Activated CD4-positive, alpha-beta T cell treated with anti-CD3 and anti-CD28 coated beads for 4 hours (primary cell): ENCODE measurements around the gene CHID1.

Experiments used
- DNase-seq, 2 donors: peaks; one replicate each; pipeline ENCODE4 v3.0.0-alpha.2; 2020

CHID1 gene

GRCh38 chr11:844693-845644 is 65.6 kb downstream of the CHID1 start:
- no peak for DNase-seq

GRCh38 chr11:843818-844692 is 66.6 kb downstream of the CHID1 start:
- DNase-seq = no peak

GRCh38 chr11:843086-843734 is 67.4 kb downstream of the CHID1 start:
- no peak for DNase-seq

- DNase-seq = peak; percentile 87 to 88
Observed at GRCh38 chr11:842370-843002, 68.1 kb downstream of the CHID1 start, which contains the start of the genes POLR2L and TSPAN4. TSS of gene POLR2L (minus strand) at chr11:842529. CDS start at chr11:842508, 21 bp downstream. TSS of gene TSPAN4 (plus strand) at chr11:842852. CDS start at chr11:850305, 7,453 bp downstream.

GRCh38 chr11:841981-842369 is 68.6 kb downstream of the CHID1 start:
- DNase-seq = no peak

- DNase-seq = no peak
Observed at GRCh38 chr11:839875-840617, 70.6 kb downstream of the CHID1 start.

- no peak for DNase-seq
Observed at GRCh38 chr11:839280-839623, 71.4 kb downstream of the CHID1 start.

GRCh38 chr11:838441-839279 is 72.0 kb downstream of the CHID1 start:
- no peak for DNase-seq

- no peak for DNase-seq
Observed at GRCh38 chr11:837990-838307, 72.7 kb downstream of the CHID1 start.

GRCh38 chr11:837189-837989 is 73.2 kb downstream of the CHID1 start:
- DNase-seq = no peak

- DNase-seq = no peak
Observed at GRCh38 chr11:836700-837099, 73.9 kb downstream of the CHID1 start.

- no peak for DNase-seq
Observed at GRCh38 chr11:836274-836673, 74.3 kb downstream of the CHID1 start.

- no peak for DNase-seq
Observed at GRCh38 chr11:834371-835316, 76.0 kb downstream of the CHID1 start.

- DNase-seq = no peak
Observed at GRCh38 chr11:833849-834311, 76.7 kb downstream of the CHID1 start.

GRCh38 chr11:833114-833791 is 77.4 kb downstream of the CHID1 start:
- peak in 1 of 2 donors; percentile 36 for DNase-seq

GRCh38 chr11:832529-833113 is 78.0 kb downstream of the CHID1 start, which contains the start of gene CD151:
TSS of gene CD151 (plus strand) at chr11:832952. CDS start at chr11:836070, 3,118 bp downstream.
- peak in 1 of 2 donors; percentile 46 for DNase-seq

- no peak for DNase-seq
Observed at GRCh38 chr11:831961-832528, 78.6 kb downstream of the CHID1 start.
